Endothelial cell (in vitro differentiated cells): ENCODE data around the gene DRD2. TPM values are rescaled to one million over a fixed set of nuclear protein-coding genes. Genes with fewer than 3 reads are reported as not detected.

ENCODE experiments used
- DNase-seq: peaks from one replicate; pipeline ENCODE4 v3.0.0; 2021; ENCODE audit warnings: low spot score
- H3K27ac Mint-ChIP-seq: one replicate; pipeline ENCODE4 v1.8.0; 2021; ENCODE audit warnings: mixed read lengths, inconsistent platforms; ENCODE audit not compliant: unreplicated experiment
- H3K27me3 Mint-ChIP-seq: one replicate; pipeline ENCODE4 v1.8.0; 2021; ENCODE audit warnings: mild to moderate bottlenecking, moderate library complexity, mixed read lengths, inconsistent platforms; ENCODE audit not compliant: unreplicated experiment
- H3K36me3 Mint-ChIP-seq: one replicate; pipeline ENCODE4 v1.8.0; 2021; ENCODE audit warnings: mild to moderate bottlenecking, low read depth, mixed read lengths, inconsistent platforms; ENCODE audit not compliant: unreplicated experiment
- H3K4me1 Mint-ChIP-seq: one replicate; pipeline ENCODE4 v1.8.0; 2021; ENCODE audit warnings: mild to moderate bottlenecking, mixed read lengths, inconsistent platforms; ENCODE audit not compliant: unreplicated experiment
- H3K4me3 Mint-ChIP-seq: one replicate; pipeline ENCODE4 v1.8.0; 2021; ENCODE audit warnings: mild to moderate bottlenecking, mixed read lengths, inconsistent platforms; ENCODE audit not compliant: unreplicated experiment
- H3K9me3 Mint-ChIP-seq: one replicate; pipeline ENCODE4 v1.8.0; 2021; ENCODE audit warnings: mixed read lengths, inconsistent platforms; ENCODE audit not compliant: unreplicated experiment
- CTCF ChIP-seq: fragments of 200-600 bp; sonication (generic); IDR thresholded peaks from one replicate; pipeline ENCODE4 v1.5.0; 2021; ENCODE audit warnings: antibody characterized with exemption; ENCODE audit not compliant: unreplicated experiment
- total RNA-seq: library from RNA; stranded (reverse); fragmentation: NEBNext Ultra II Directional; extraction: Animal tissue kit (Norgen Biotek cat#: 25700); gene quantifications from one replicate; pipeline ENCODE4 v1.2.1, GENCODE V29; 2021; ENCODE audit not compliant: unreplicated experiment

Gene DRD2
- total RNA-seq, 1 donor from 2014 or later, result 1.3 TPM

- H3K9me3 Mint-ChIP-seq, result no peaks in the 10 kb centered on the region
- peaks cover 12% of the 10 kb centered on the region for H3K27me3 Mint-ChIP-seq
- no peak for DNase-seq
- H3K27ac Mint-ChIP-seq, result no peak overlapping the region
- H3K4me1 Mint-ChIP-seq, result peaks cover 39% of the 10 kb centered on the region
- TF ChIP-seq CTCF, result no peak
- no peaks in the 10 kb centered on the region for H3K36me3 Mint-ChIP-seq
- H3K4me3 Mint-ChIP-seq, result no peak overlapping the region
Observed at GRCh38 chr11:113400631-113401230, 74.5 kb downstream of the DRD2 start.

GRCh38 chr11:113398669-113399430 lies 76.3 kb downstream of the DRD2 start:
- no peak overlapping the region for H3K27ac Mint-ChIP-seq
- no peaks in the 10 kb centered on the region for H3K9me3 Mint-ChIP-seq
- H3K4me3 Mint-ChIP-seq, result no peak overlapping the region
- no peak for TF ChIP-seq CTCF
- peaks cover 7% of the 10 kb centered on the region for H3K27me3 Mint-ChIP-seq
- DNase-seq, result no peak
- H3K4me1 Mint-ChIP-seq, result peaks cover 34% of the 10 kb centered on the region
- H3K36me3 Mint-ChIP-seq, result no peaks in the 10 kb centered on the region

GRCh38 chr11:113397821-113398220 lies 77.4 kb downstream of the DRD2 start:
- no peak for TF ChIP-seq CTCF
- Mint-ChIP-seq H3K36me3 (no peaks in the 10 kb centered on the region), H3K4me1 (peaks cover 27% of the 10 kb centered on the region), H3K27me3 (peaks cover 5% of the 10 kb centered on the region), H3K4me3 (no peak overlapping the region), H3K27ac (no peak overlapping the region), H3K9me3 (no peaks in the 10 kb centered on the region)
- no peak for DNase-seq

- no peak for TF ChIP-seq CTCF
- no peaks in the 10 kb centered on the region for H3K36me3 Mint-ChIP-seq
- DNase-seq, result no peak
- no peaks in the 10 kb centered on the region for H3K9me3 Mint-ChIP-seq
- H3K4me1 Mint-ChIP-seq, result peaks cover 24% of the 10 kb centered on the region
- peaks cover 5% of the 10 kb centered on the region for H3K27me3 Mint-ChIP-seq
- no peak overlapping the region for H3K27ac Mint-ChIP-seq
- H3K4me3 Mint-ChIP-seq, result no peak overlapping the region
Observed at GRCh38 chr11:113397212-113397611, 78.0 kb downstream of the DRD2 start.

- H3K27me3 Mint-ChIP-seq, result peaks cover 5% of the 10 kb centered on the region
- no peak for DNase-seq
- no peaks in the 10 kb centered on the region for H3K9me3 Mint-ChIP-seq
Observed at GRCh38 chr11:113396690-113397089, 78.5 kb downstream of the DRD2 start.

More at GRCh38 chr11:113396690-113397089, 78.5 kb downstream of the DRD2 start:
- H3K36me3 Mint-ChIP-seq, result no peaks in the 10 kb centered on the region
- H3K4me3 Mint-ChIP-seq, result no peak overlapping the region
- H3K4me1 Mint-ChIP-seq, result peaks cover 24% of the 10 kb centered on the region
- no peak for TF ChIP-seq CTCF
- no peak overlapping the region for H3K27ac Mint-ChIP-seq
